Left colon (tissue), 2 donors: ENCODE data around the gene CCDC24. TPM values are rescaled to one million over a fixed set of nuclear protein-coding genes. Genes with fewer than 3 reads are reported as not detected.

Source experiments
- ATAC-seq: fragments of 200-7000 bp; cut with Tn5 transposase; one replicate; pipeline ENCODE4 v1.9.1; 2020; ENCODE audit warnings: mild to moderate bottlenecking, moderate library complexity
- DNase-seq, 2 donors: peaks; one replicate each; pipeline ENCODE4 v3.0.0-alpha.2; 2020
- intact Hi-C, 2 donors: fragments of 100-400 bp; cut with DNase I in 1 of 2; cut with micrococcal nuclease in 1 of 2; formaldehyde crosslinking; loops; one replicate each; pipeline versions ENCODE4 v1.11.2 to v1.14.0; 2022; cut with DNase I, micrococcal nuclease
- total RNA-seq, 2 donors: library from RNA; stranded (reverse); fragmentation: NEBNext Ultra II Directional; extraction: Animal tissue kit (Norgen Biotek cat#: 25700); gene quantifications; one replicate each; pipeline ENCODE4 v1.2.1, GENCODE V29; 2021
- donor health status: DM: no; HTN: no; CAD: no.
- donor health status: DM: yes; HTN: yes; CAD: no.

Gene CCDC24
- total RNA-seq, 2 donors from 2014 or later, result 22.4 to 22.6 TPM

DNA sequence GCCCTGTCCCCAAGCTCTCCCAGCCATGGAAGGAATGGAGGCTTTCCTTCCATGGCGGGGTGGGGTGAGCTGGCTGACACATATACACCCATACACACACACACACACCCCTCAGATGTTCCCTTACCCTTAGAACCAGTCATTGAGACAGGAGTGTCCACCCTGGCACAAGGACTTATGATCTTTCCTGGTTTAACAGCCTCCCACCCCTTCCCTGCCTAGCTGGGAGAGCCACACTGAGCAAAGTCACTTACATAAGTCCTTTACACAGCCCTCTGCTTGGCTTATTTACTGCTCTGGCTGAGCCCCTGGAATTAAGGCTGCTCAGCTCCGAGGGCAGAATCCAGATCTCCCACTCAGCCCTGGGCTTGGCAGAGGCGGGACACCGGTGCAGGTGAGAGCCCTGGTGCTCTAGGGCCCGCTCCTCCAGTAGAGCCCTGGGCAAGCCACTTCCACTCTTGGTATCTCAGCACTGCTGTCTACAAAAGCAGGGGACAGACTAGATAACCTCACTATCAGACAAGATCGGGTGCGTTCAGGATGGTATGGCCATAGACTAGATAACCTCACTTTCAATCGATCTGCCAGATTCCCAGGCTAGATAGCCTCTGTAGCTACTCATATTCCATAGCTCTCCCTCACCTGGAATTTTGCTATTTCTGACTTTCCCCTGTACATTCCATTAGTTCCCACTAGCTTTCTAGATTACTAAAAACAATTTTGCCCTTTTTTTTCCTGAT is 23.1 kb downstream of the CCDC24 start:
- ATAC-seq, result peak; percentile 90
- peak in 1 of 2 donors; percentile 67 for DNase-seq

DNA sequence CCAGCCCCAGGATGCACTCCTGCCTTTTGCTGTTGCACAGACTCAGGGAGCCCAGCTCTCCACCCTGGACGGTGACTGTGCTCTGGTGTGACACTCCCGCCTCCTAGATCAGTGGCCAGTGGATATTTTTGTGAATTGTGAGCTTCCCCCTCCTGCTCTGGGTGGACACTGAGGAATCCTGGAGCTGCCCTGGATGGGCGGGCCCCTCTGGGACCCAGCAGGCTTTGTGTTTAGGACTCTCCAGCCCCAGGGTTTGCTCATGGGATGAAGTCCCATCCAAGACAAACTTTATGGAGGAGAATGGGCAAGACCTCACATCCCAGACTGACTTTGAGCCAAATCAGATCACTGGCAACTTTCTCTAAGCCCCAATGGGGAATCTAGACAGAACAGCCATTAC is 23.8 kb downstream of the CCDC24 start:
- ATAC-seq, result peak; percentile 37
- intact Hi-C loops, result no loop called here
- DNase-seq, result no peak

More for the DNA sequence above, 23.1 kb downstream of the CCDC24 start:
- intact Hi-C loops, result no loop called here

DNA sequence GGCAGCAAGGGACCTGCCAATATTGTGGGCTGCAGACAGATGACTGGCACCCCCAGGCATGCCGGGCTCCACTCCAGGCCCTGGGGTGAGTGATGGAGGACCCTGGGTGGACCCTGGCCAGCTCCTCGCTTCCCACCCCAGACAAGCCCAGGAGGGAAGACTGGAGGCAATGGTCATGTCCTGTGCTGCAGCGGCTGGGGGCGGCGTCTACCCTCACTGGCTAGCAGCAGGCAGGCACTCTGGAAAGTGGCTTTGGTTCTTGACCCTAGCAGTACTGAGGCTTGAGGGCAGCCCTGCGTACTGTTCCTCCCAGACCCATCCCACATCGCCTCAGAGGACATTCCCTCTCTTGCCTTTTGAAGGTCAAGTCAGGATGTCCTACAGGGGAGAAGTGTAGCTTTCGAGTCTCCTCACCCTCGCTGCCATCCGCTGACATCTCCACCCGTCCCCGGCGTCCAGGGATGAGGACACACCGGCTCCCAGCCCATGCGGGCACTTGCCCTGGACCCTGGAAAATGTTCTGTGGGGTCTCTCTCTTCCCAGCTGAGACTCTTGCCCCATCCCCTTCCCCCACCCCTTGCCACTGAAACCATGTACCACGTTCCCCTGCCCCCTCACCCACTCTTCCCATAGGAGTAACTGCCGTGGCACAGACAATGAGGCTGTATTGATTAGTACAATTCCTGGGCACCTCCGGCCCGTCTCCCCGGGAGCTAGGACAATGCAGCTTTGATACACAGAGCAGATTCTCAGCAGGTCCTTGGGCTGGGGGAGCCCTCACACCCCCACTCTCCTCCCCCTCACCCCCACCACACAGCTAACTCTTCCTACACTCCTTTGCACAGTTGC is 24.9 kb downstream of the CCDC24 start:
- no peak for ATAC-seq
- intact Hi-C loops, result no loop called here

DNA sequence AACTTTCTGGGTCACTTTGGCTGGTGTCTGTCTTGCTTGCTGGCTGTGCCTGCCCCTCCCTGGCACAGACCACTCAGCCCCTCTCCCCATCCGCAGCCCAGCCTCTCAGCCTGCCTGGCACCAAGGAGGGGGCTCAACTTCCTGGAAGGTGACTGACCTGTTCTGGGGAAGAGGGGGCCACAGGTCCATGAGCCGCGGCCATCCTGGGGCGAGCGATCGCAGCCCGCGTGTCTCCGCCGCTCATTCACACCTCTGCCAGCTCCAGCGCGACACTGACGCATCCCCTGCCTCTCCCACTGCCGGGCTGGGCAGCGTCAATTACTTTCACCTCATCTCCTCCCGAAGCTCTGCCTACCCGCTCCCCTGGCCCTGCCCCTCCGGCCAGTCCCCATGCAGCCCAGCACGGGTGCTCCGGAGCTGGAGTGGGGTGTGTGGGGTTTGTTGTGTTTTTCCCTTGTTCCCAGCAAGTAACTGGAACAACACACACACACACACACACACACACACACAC is 25.5 kb downstream of the CCDC24 start:
- DNase-seq (no peak), ATAC-seq (no peak)
- intact Hi-C loops, result no loop called here

More for the DNA sequence above, 24.9 kb downstream of the CCDC24 start:
- DNase-seq, result no peak

DNA sequence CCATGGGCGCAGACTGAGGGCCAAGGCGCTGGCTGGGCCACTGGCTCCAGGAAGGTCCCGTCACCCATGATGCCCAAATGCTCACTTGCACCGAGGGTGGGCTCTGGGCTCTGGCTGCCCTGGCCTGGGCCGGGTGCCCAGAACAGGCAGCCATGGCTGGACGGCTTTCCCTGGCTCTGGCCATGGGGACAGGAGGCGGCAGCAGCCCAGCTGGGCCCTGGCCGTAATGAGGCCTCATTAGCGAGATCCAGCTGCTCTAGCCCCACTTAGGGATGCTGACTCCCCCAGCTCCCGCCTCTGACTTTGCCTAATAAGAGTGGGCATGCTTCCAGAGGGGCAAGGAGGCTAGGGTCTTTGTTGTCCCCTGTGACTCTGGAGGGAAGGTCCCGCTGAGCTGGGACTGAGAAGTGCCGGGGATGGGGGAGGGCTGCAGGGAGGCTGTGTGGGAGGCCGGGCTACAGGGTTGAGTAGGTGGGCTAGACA is 28.1 kb downstream of the CCDC24 start:
- no peak for ATAC-seq
- intact Hi-C loops, result no loop called here

DNA sequence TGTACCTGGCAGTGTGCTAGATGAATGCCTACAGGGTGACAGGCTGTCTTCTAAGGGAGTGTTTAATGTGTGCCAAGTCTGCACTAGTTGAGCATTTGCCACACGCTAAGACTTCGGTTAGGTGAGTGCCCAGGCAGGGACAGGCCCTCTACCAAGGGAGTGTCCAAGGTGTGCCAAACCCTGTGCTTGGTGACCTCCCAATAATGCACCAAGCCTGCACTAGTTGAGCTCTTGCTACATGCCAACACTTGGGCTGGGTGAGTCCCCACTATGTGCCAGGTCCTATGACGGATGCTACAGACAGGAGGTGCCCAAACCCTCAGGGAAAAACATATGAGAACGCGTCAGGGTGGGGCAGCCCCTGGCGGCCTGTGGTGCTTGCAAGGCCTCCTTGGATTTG is 29.1 kb downstream of the CCDC24 start:
- intact Hi-C loops, result no loop called here
- DNase-seq, result no peak

More for the DNA sequence above, 28.1 kb downstream of the CCDC24 start:
- DNase-seq, result no peak

DNA sequence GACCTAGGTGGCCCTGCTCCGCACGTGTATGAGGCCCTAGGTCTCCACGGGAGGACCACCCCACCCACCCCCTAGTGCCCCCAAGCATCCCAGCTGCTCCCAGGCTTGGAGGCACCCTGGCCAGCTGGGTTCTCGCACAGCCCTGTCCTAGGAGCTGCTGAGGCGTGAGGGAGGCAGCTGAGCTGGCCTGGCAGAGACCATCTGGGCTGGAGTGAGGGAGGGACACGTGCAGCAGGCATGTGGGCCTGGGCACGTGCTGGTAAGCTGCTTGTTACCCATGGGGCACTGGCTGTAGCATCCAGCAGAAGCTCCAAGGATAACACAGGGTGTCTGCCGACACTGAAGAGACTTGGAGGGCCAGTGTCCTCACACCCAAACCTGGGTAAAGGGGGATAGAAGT is 29.8 kb downstream of the CCDC24 start:
- intact Hi-C loops, result no loop called here
- ATAC-seq (no peak), DNase-seq (no peak)

More for the DNA sequence above, 29.1 kb downstream of the CCDC24 start:
- no peak for ATAC-seq

DNA sequence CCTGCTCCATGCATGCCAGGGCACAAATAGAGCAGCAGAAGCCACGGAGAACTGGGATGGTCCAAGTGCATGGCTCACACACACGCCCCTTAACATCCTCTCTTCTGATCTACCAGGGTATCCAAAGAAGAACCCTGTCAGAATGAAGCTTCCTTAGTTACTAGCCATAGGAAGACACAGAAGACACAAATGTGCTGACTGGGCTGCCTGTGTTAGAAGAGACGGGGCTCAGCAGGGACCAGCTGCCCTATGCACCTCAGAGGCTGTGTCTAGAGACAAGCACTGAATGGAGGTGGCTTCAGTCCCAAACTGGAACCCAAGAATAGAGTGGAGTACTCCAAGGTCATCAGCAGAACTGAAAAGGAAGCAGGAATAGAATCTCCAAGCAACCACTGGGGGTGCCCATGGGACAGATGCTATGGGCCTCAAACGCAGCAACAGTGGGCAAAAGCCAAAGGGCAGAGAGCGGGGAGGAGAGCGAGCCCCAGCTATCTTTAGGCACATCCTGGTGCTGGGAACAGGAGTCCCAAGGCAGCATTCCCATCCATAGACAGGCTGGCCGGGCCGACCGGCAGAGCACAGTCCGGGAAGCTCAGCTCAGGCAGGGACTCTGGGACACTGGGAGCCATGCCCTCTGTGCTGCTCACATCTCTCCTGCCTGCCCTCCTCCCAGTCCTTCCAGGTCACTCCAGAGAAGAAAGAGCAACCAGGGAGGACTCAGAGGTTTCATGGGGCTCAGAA is 30.4 kb downstream of the CCDC24 start:
- ATAC-seq (no peak), DNase-seq (no peak)
- intact Hi-C loops, result no loop called here

DNA sequence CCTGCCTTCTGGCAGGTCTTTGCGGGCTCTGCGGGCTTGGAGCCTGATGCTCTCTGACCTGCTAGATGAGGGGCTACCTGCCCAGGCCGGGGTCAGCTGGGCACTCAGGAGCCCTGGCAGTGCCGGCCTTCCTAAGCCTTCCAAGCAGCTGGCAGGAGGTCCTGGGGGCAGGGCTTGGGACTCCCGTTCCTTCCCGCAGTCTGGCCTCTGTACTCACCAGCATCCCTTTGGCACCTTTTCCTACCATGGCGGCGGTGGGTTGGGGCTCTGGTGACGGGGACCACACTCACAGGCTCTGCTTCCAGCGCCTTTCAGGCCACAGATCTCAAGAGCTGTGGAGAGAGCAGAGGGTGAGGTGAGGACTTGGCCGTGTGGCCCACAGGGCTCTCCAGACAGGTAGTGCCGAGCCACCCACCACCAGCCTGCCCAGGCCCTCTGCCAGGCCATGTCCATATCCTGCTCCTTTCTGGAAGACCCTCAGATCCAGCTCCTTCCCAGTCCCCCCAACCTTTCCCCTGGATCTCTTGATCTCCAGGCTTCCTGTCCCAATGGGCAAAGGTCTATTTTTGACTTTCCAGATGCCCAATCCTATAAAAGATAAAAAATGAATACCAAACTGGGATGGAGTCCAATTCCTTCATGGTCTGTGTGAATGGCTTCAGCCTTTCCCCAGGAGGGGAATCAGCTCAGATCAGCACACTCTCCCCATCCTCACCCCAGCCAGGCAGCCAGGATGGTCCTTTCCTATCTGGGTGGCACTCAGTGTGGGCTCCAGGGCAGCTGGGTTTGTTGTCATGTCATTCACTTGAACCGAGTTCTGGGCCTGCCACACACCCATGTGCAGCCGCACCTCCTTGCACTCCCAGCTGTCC is 32.9 kb downstream of the CCDC24 start:
- DNase-seq, result peak in 1 of 2 donors; percentile 7
- intact Hi-C loops, result no loop called here

DNA sequence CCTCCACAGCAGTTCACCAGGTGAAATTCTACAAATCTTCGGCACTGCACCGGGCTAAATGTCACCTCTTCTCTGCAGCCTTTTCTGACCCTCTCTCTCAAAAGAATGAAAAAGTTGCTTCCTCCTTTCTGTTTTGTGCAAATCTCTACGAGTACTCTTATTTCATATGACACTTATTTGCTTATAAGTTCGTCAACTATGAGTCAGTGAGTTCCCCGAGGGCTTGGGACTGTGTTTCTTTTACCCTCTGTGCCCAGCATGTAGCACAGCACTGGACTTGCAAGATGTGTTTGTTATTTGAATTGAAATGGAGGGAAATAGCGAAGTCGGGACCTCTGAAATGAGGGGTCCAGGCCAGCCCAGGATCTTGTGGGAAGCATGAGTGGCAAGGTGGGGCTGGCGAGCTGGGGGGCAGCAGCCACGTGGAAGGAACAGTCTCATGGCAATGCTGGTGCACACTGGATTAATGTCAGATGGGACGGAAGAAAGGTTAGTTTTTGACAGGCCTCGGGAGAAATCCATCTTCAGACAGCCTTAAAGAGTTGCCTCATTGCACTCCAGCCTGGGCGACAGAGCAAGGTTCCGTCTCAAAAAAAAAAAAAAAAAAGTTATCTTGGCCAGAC is 33.6 kb downstream of the CCDC24 start:
- ATAC-seq (no peak), DNase-seq (no peak)
- intact Hi-C loops, result no loop called here

More for the DNA sequence above, 32.9 kb downstream of the CCDC24 start:
- no peak for ATAC-seq

DNA sequence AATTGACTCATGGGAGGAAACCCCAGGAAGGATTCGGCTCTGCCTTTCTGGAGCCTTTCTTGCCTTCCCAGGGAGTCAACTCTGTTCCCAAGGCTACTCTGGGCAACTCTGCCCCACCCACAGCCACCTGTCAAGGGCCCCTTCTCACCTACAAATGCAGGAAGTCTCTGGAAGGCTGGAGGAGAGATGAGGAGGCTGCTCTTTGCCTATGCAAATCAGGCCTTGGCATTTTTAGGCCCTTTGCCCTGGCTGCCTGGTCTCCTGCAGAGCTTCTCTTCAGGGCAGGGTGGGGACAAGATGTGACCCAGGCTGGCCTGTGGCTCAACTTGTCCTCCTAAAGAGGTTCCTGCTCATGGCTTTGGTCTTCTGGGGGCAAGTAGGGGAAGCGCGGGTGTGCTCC is 34.4 kb downstream of the CCDC24 start:
- intact Hi-C loops, result no loop called here
- peak; percentile 56 for ATAC-seq

DNA sequence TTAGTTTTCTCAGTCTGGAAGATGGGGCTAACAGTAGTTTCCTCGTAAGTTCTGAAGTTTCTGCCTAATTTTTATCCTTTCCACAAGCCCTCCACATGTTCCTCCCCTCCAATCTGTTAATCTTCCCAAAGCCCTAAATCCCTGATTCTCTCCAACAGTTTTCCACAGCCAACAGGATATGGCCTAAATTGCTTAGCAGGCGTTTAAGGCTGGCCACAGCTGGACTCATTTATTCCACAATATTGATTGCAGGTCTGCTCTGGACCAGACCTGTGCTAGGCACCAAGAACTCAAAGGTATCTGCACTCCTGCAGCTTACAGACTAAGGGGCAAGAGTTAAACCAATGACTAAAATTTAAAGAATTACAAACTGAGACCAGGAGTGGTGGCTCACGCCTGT is 35.9 kb downstream of the CCDC24 start:
- ATAC-seq (no peak), DNase-seq (no peak)
- intact Hi-C loops, result no loop called here

More for the DNA sequence above, 34.4 kb downstream of the CCDC24 start:
- DNase-seq, result peak; percentile 73 to 87

DNA sequence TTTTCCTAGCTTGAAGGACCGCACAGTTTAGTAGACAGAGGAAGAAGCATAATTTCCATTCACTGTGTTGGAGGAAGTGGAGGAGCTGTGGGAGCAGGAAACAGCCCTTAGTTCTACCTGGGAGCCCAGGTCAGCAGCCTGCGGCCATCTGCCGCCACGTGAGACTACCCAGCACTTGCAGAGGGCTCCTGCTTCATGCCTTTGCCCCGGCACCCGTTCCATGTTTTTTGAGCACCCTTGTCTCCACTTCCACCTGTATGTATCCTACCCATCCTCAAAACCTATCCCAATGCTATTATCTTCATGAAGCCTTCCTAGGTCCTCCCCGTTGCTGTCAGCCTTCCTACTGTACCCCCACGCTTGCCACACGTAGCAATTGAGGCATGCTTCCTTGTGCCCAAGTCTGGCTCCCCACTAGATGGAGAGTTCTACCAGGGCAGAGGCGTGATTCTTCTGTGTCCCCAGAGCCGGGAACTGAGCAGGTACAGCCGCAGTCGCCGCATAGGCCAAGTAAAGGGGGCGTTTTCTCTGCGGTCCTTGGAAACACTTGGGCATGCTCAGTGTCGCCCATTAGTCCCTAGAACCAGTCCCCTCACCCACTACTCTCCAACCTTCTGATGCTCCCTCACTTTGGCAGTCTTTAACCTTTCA is 38.0 kb downstream of the CCDC24 start:
- ATAC-seq, result no peak
- intact Hi-C loops, result no loop called here
- DNase-seq, result peak; percentile 34 to 50

DNA sequence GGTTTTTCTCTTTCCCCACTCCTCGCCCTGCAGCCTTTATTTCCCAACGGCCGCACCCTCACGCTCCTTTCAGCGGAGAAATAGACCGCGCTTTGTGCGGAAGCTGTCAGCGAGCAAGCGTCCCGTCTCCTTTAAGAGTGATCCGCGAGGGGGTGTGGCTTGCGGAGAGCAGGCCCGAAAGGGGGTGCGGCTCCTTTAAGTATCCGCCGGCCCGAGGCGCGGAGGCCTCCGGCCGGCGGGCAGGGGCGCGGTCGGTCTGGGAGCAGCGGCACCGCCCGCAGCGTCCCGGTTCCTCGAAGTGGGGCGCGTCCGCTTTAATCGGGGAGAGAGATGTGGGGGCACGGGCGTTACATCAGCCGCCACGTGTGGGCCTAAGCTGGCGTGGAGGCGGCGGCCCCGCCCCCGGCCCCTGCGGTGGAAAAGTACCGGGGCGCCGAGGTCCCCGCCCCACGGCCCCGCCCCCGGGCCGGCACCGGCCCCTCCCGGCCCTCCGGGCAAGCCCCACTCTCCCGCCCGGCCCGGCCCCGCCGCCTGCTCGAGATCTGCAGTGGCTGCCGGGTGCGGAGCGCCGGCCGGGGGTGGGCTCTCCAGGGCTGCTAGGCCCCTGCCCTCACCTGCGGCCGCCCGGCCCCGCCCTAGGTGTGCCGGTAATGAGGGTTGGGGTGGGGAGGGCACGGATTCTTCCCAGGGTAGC is 38.7 kb downstream of the CCDC24 start:
- intact Hi-C loops, result no loop called here
- ATAC-seq (peak; percentile 67), DNase-seq (peak; percentile 96 to 97)

DNA sequence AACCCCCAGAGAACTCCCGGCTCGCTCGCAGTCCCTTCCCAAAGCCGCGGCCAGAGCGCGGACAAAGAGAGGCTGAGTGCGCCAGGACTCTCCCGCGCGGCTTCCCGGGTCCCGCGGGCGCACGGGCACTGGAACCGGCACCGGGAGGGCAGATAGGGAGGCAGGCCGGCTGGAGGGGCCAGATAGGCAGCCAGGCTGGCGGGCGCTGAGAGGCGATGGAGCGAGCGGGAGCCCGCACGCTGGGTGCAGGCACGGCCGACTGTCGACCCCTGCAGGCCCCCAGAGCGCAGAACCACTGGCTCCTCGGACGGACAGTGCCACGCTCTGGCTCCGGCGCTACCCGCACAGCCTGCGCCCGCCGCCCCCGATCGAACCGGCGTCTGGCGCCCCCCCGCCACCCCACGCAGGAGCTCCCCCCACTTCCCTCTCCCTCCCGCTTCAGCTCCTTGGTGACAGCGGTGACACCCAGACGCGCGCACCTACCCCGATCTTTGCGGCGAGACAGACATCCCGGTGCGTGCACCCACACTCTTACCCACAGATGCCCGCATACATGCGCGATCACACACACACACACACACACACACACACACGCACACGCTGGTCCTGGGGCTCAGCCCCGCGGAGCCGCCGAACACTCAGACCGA is 39.3 kb downstream of the CCDC24 start:
- DNase-seq (peak; percentile 51 to 56), ATAC-seq (peak; percentile 12)
- intact Hi-C loops, result no loop called here
